Peyer's patch (tissue), 4 donors: ENCODE data around the gene OR52A5.

Source experiments
- CTCF ChIP-seq, 6 experiments: fragments of 450-650 bp in 4 of 6; fragments of 200-600 bp in 2 of 6; sonication (generic) in 1 of 6; IDR thresholded peaks; one replicate each; pipeline ENCODE4 v1.5.1; 2017 to 2019; ENCODE audit warnings: antibody characterized with exemption in 6 of 6, mild to moderate bottlenecking in 3 of 6, moderate library complexity in 1 of 6
- POLR2A ChIP-seq, 2 donors: fragments of 450-650 bp; IDR thresholded peaks; one replicate each; pipeline ENCODE4 v1.5.1; 2017; ENCODE audit warnings: antibody characterized with exemption in 2 of 2, mild to moderate bottlenecking in 2 of 2, moderate library complexity in 2 of 2

- TF ChIP-seq CTCF (IDR thresholded peaks at IDR 0.05) (no peak), POLR2A (IDR thresholded peaks at IDR 0.05) (no peak)
These were observed 49.6 kb downstream of the OR52A5 start for GRCh38 chr11:5088556-5088955.
